GM23338 (cell line): Measurements from ENCODE around the gene HTR1A.

Experiments used
- EZH2phosphoT487 ChIP-seq: fragments of 200-600 bp; sonication (generic); IDR thresholded peaks from one replicate; pipeline ENCODE4 v1.8.1; 2018; ENCODE audit warnings: antibody characterized with exemption; ENCODE audit not compliant: unreplicated experiment
- TF ChIP-seq, protein P1 (sequence below), 2 experiments: fragments of 200-600 bp in 1 of 2; sonication (generic) in 1 of 2; conservative IDR thresholded peaks; 2 replicates each; pipeline versions ENCODE4 v1.5.1 to v1.6.1; 2016 to 2017; ENCODE audit warnings: antibody characterized with exemption in 2 of 2, low read depth in 2 of 2, mild to moderate bottlenecking in 2 of 2, moderate library complexity in 1 of 2

DNA sequence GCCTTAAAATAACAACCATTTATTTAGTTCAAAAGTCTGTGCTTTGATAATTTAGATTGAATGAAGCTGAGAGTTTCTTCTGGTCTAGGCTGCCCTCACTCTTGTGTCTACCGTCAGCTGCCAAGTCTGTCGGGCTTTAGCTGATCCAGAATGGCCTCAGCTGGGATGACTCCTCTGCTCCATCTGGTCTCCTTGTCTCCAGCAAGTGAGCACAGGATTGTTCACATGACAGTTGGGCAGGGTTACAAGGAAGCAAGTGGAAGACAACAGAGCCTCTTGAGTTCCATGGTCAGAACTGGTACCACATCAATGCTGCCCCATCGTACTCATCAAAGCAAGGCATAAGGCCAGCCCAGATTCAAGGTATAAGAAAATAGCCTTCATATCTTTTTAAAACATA is 9.0 kb downstream of the HTR1A start:
- TF ChIP-seq, protein P1, sequence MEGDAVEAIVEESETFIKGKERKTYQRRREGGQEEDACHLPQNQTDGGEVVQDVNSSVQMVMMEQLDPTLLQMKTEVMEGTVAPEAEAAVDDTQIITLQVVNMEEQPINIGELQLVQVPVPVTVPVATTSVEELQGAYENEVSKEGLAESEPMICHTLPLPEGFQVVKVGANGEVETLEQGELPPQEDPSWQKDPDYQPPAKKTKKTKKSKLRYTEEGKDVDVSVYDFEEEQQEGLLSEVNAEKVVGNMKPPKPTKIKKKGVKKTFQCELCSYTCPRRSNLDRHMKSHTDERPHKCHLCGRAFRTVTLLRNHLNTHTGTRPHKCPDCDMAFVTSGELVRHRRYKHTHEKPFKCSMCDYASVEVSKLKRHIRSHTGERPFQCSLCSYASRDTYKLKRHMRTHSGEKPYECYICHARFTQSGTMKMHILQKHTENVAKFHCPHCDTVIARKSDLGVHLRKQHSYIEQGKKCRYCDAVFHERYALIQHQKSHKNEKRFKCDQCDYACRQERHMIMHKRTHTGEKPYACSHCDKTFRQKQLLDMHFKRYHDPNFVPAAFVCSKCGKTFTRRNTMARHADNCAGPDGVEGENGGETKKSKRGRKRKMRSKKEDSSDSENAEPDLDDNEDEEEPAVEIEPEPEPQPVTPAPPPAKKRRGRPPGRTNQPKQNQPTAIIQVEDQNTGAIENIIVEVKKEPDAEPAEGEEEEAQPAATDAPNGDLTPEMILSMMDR (conservative IDR thresholded peaks at IDR 0.05; ENCODE audit: low read depth in 2 of 2), result no peak
- TF ChIP-seq EZH2phosphoT487, result no peak
